Kidney epithelial cell (primary cell): ENCODE data around the gene NXPH1. TPM values are rescaled to one million over a fixed set of nuclear protein-coding genes. Genes with fewer than 3 reads are reported as not detected.

Experiments
- DNase-seq: peaks from one replicate; pipeline ENCODE4 v3.0.0-alpha.2; 2010; ENCODE audit warnings: low read depth
- H3K27me3 ChIP-seq: 2 replicates; pipeline ENCODE4 v1.6.0; 2011; ENCODE audit warnings: low read length; ENCODE audit not compliant: control insufficient read depth, insufficient read depth
- H3K36me3 ChIP-seq: 2 replicates; pipeline ENCODE4 v1.5.1; 2011; ENCODE audit warnings: low read length; ENCODE audit not compliant: control insufficient read depth, insufficient read depth
- H3K4me3 ChIP-seq: 2 replicates; pipeline ENCODE4 v1.5.1; 2011; ENCODE audit warnings: low read depth, mild to moderate bottlenecking, control low read depth, low read length
- CTCF ChIP-seq: IDR thresholded peaks from 2 replicates; pipeline ENCODE4 v1.5.1; 2011; ENCODE audit warnings: mild to moderate bottlenecking, moderate library complexity, low read length, control low read depth, inconsistent platforms; ENCODE audit not compliant: insufficient read depth, poor library complexity, severe bottlenecking
- total RNA-seq: library from RNA; depleted of rRNA; stranded (reverse); fragments of >200 nt; gene quantifications from 2 replicates; pipeline ENCODE4 v1.2.3, GENCODE V29; 2015

The NXPH1 gene
- total RNA-seq, 1 donor from 2014 or later, result not detected

GRCh38 chr7:8511855-8512254 is 78.4 kb downstream of the NXPH1 start:
- Histone ChIP-seq H3K27me3 (no peaks in the 10 kb centered on the region), H3K4me3 (no peak overlapping the region), H3K36me3 (no peaks in the 10 kb centered on the region)
- no peak for DNase-seq
- no peak for TF ChIP-seq CTCF

DNA sequence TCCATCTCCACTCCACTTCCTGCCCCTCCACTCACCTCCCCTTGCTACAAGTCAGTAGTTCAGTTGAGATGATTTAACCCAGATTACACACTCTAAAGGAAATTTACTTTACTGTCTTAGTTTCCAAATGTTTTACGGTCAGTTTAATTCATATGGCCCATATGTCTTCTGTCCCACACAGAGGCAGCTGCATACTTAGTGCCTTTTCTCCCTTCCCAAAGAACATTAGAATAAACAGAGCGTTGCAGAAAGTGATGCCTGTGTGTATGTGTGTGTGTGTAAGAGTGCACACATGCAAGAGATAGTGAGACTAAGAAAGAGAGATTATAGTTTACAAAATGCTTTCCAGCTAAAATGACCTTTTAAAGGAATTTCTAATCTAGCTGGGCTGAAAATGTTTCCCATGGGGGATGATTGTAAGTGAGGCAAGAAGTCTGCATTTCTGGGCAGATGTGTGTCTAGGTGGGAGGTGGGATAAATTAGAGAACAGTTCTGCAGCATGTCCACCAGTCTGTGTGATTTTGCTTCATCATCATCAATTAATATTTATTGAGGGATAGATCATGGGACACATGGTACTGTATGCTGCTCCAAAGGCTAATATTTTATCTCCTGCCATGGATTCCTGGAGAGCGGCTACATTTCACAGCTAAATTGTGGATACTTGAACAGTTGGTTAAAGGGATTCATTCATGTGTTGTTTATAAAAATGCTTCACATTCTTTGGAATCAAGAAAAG is 81.5 kb downstream of the NXPH1 start:
- Histone ChIP-seq H3K36me3 (no peaks in the 10 kb centered on the region), H3K4me3 (no peak overlapping the region), H3K27me3 (no peaks in the 10 kb centered on the region)
- no peak for DNase-seq
- TF ChIP-seq CTCF, result no peak

GRCh38 chr7:8515640-8516185 is 82.3 kb downstream of the NXPH1 start:
- Histone ChIP-seq H3K36me3 (no peaks in the 10 kb centered on the region), H3K27me3 (peaks cover 2% of the 10 kb centered on the region), H3K4me3 (no peak overlapping the region)
- no peak for TF ChIP-seq CTCF
- DNase-seq, result no peak

- DNase-seq, result no peak
- Histone ChIP-seq H3K27me3 (peaks cover 2% of the 10 kb centered on the region), H3K4me3 (no peak overlapping the region), H3K36me3 (no peaks in the 10 kb centered on the region)
- TF ChIP-seq CTCF, result no peak
Measured at GRCh38 chr7:8516976-8517375, 83.6 kb downstream of the NXPH1 start.

- Histone ChIP-seq H3K36me3 (no peaks in the 10 kb centered on the region), H3K27me3 (no peaks in the 10 kb centered on the region), H3K4me3 (no peak overlapping the region)
- no peak for DNase-seq
- TF ChIP-seq CTCF, result no peak
Measured at GRCh38 chr7:8528311-8528710, 94.9 kb downstream of the NXPH1 start.
